Lower leg skin (tissue), 3 donors: ENCODE measurements around the gene ORC6.
"Not testable (repeated sequence)": the region's sequence is repeated elsewhere in the genome, so short reads cannot be mapped to it uniquely, and the experiment has no call there.

Source experiments
- CTCF ChIP-seq, 3 donors: fragments of 450-650 bp; IDR thresholded peaks; one replicate each; pipeline ENCODE4 v1.5.1; 2016; ENCODE audit warnings: antibody characterized with exemption in 3 of 3, mild to moderate bottlenecking in 3 of 3, moderate library complexity in 2 of 3
- POLR2A ChIP-seq, 2 donors: fragments of 450-650 bp; IDR thresholded peaks; one replicate each; pipeline ENCODE4 v1.6.1; 2016 to 2017; ENCODE audit warnings: antibody characterized with exemption in 2 of 2, mild to moderate bottlenecking in 1 of 2, moderate library complexity in 1 of 2

- not testable (repeated sequence) for TF ChIP-seq CTCF, POLR2A (IDR thresholded peaks at IDR 0.05)
Observed at GRCh38 chr16:46681867-46682266, 7.6 kb upstream of the ORC6 start.
